Pancreas (tissue), 10 donors: ENCODE data around the gene CSMD2. TPM values are rescaled to one million over a fixed set of nuclear protein-coding genes. Genes with fewer than 3 reads are reported as not detected.

Experiments used
- ATAC-seq, 4 donors: fragments of 200-7000 bp; cut with Tn5 transposase; one replicate each; pipeline versions ENCODE4 v1.8.0 to v1.9.1; 2020; ENCODE audit warnings: mild to moderate bottlenecking in 4 of 4, moderate library complexity in 4 of 4
- DNase-seq, 6 donors: peaks; one replicate each; pipeline ENCODE4 v3.0.0-alpha.2; 2020
- FAIRE-seq: peaks from 2 replicates; lab custom pipeline; 2012; peaks lifted over from hg19 to GRCh38; lab: Jason Lieb, UNC
- H3K27ac ChIP-seq, 4 donors: fragments of 200-600 bp; sonication (generic); 1 replicate in 3 of 4; 2 replicates in 1 of 4; pipeline versions ENCODE4 v1.5.0 to v1.8.0; 2020
- H3K27me3 ChIP-seq, 4 donors: fragments of 200-600 bp; one replicate each; pipeline ENCODE4 v1.8.0; 2021
- H3K36me3 ChIP-seq, 3 donors: fragments of 200-600 bp; sonication (generic) in 1 of 3; one replicate each; pipeline versions ENCODE4 v1.5.0 to v1.8.0; 2020 to 2021
- H3K4me1 ChIP-seq, 3 donors: fragments of 200-600 bp; one replicate each; pipeline ENCODE4 v1.8.0; 2021
- H3K4me3 ChIP-seq, 4 donors: fragments of 200-600 bp; sonication (generic) in 2 of 4; one replicate each; pipeline versions ENCODE4 v1.5.0 to v1.8.0; 2020 to 2021
- H3K9me3 ChIP-seq, 4 donors: fragments of 200-600 bp; one replicate each; pipeline ENCODE4 v1.8.0; 2021
- WGBS, 2 donors: extraction: QIAGEN DNeasy Blood & Tissue Kit; methylation state at CpG; one replicate each; pipeline ENCODE4 v1.1.7; 2013; 5-methylcytosine and 5-hydroxymethylcytosine counted together
- intact Hi-C, 3 donors: fragments of 100-400 bp; cut with DNase I; formaldehyde crosslinking; loops; one replicate each; pipeline versions ENCODE4 v1.11.1 to v1.14.2; 2022
- polyA plus RNA-seq, 2 donors: library from polyadenylated mRNA; stranded (reverse); fragments of 200-250 nt; gene quantifications; one replicate each; pipeline ENCODE4 v1.2.3, GENCODE V29; 2013
- total RNA-seq, 6 donors: library from RNA; stranded (reverse); fragmentation: NEBNext Ultra II Directional in 4 of 6; extraction: Animal tissue kit (Norgen Biotek cat#: 25700) in 4 of 6; gene quantifications; one replicate each; pipeline versions ENCODE4 v1.2.1 to v1.2.4, GENCODE V29; 2021 to 2023
- TF ChIP-seq, protein P1 (sequence below), 4 donors: fragments of 200-600 bp; sonication (generic) in 3 of 4; IDR thresholded peaks; one replicate each; pipeline versions ENCODE4 v1.5.0 to v1.8.0; 2021; ENCODE audit warnings: antibody characterized with exemption in 4 of 4
- donor health status: healthy with polysubstance abuse.
- donor health status: DM: no; HTN: no; CAD: no; lungs with moderate emphysema.
- donor health status: DM: no; HTN: no; CAD: no.
- donor health status: control.
- donor health status: control.
- donor health status: Bipolar disorder and iron deficiency.
- donor health status: DM: yes; HTN: yes; CAD: no.
- donor health status: DM: no; HTN: no; CAD: no.
- donor health status: DM: no; HTN: no; CAD: no.
- donor health status: DM: yes; HTN: yes; CAD: no.

The CSMD2 gene
- total and polyA plus RNA-seq, 8 donors, result 0.04 to 2.0 (median 0.36) TPM

DNA sequence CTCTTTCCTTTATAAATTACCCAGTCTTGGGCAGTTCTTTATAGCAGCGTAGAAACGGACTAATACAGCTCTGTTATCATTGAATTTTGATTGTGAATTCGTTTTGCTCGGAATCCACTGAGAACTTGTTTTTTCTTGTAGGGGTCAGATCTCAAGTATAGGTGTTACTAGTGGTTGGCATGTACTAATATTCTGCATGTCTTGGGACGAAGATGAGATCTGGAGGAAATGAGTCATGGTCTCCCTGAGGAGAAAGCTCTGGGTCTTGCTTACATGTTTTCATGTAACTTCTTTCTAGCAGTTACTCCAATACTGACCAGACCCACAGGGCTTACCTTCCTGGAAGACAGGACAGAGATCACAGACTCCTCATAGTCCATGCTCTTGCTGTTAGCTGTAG is 662.3 kb downstream of the CSMD2 start:
- 67 to 68% methylated on average over 5 of the region's 5 CpGs for WGBS, 2 donors
- no peak overlapping the region for H3K27ac ChIP-seq
- no peaks in the 10 kb centered on the region for H3K27me3 ChIP-seq
- FAIRE-seq (no peak), DNase-seq (no peak), ATAC-seq (no peak)
- TF ChIP-seq, protein P1, sequence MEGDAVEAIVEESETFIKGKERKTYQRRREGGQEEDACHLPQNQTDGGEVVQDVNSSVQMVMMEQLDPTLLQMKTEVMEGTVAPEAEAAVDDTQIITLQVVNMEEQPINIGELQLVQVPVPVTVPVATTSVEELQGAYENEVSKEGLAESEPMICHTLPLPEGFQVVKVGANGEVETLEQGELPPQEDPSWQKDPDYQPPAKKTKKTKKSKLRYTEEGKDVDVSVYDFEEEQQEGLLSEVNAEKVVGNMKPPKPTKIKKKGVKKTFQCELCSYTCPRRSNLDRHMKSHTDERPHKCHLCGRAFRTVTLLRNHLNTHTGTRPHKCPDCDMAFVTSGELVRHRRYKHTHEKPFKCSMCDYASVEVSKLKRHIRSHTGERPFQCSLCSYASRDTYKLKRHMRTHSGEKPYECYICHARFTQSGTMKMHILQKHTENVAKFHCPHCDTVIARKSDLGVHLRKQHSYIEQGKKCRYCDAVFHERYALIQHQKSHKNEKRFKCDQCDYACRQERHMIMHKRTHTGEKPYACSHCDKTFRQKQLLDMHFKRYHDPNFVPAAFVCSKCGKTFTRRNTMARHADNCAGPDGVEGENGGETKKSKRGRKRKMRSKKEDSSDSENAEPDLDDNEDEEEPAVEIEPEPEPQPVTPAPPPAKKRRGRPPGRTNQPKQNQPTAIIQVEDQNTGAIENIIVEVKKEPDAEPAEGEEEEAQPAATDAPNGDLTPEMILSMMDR (IDR thresholded peaks at IDR 0.05), result no peak
- H3K4me3 ChIP-seq, result no peak overlapping the region
- no peaks in the 10 kb centered on the region for H3K9me3 ChIP-seq
- no peaks in the 10 kb centered on the region for H3K4me1 ChIP-seq
- no peaks in the 10 kb centered on the region for H3K36me3 ChIP-seq
- intact Hi-C loops, result no loop called here

DNA sequence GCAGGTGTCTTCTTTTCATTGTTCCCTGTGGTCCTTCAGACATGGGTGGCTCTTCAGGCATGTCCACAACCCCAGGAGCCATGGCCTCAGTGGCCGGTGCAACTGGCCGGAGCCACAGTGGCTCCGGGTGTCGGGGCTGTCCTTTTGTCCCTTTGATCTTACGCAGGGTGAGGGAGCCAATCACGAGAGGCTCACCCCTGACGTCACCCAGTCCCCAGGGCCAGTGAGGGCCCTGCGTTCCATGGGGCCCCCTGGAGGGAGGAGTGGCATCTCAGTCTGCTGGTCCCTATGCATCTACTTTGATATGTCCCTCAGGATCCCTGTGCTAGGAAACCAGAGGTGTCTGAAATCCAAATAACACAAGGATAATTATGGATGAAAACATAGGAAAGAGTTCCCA is 663.3 kb downstream of the CSMD2 start:
- Histone ChIP-seq H3K27ac (no peak overlapping the region), H3K4me1 (no peaks in the 10 kb centered on the region), H3K27me3 (no peaks in the 10 kb centered on the region), H3K4me3 (no peak overlapping the region), H3K9me3 (no peaks in the 10 kb centered on the region), H3K36me3 (no peaks in the 10 kb centered on the region)
- FAIRE-seq (no peak), DNase-seq (no peak), ATAC-seq (no peak)
- WGBS, 2 donors, result 92 to 94% methylated on average over 8 of the region's 8 CpGs
- intact Hi-C loops, result no loop called here
- TF ChIP-seq, protein P1 (IDR thresholded peaks at IDR 0.05), result no peak

DNA sequence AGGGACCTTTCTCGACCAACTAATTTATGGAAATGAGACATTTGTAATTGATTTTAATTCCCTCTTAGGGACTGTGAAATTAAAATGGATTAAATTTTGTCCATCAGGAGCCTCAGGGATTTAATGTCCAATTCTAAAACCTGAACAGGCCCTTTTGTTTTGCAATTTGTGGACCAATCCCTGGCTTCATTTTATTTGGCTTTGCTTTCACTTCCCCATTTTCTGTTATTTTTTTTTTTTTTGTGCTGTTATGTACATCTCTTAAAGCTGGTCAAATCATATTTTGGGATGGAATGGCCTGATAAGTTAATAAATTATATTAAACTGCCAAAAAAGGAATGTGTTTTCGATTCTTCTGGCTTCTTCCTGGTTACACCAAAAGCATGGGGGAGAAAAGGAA is 663.7 kb downstream of the CSMD2 start:
- H3K27me3 ChIP-seq, result no peaks in the 10 kb centered on the region
- intact Hi-C loops, result no loop called here
- no peaks in the 10 kb centered on the region for H3K4me1 ChIP-seq
- DNase-seq (no peak), FAIRE-seq (no peak), ATAC-seq (no peak)
- H3K36me3 ChIP-seq, result no peaks in the 10 kb centered on the region
- TF ChIP-seq, protein P1 (IDR thresholded peaks at IDR 0.05), result no peak
- H3K4me3 ChIP-seq, result no peak overlapping the region
- no peaks in the 10 kb centered on the region for H3K9me3 ChIP-seq
- no peak overlapping the region for H3K27ac ChIP-seq
- WGBS, 2 donors, result 91 to 100% methylated on average over 2 of the region's 2 CpGs

DNA sequence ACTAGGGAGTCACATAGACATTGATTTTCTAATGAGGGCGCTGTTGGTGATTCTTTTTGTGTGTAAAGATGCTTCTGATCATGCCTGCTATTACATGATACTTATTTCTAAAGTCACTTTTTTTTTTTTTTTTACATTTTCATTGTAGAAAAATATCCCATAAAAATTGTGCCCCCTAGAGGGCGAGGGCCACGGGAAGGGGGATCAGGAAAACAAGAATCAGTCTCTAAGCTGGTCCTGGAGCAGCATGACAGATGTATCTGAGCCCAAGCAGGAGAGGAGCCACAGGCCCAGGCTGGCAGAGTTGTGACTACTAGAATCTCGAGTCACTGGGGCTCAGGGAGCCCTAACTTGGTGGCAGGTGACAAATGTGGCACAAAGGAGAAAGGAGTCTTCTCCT is 664.5 kb downstream of the CSMD2 start:
- TF ChIP-seq, protein P1 (IDR thresholded peaks at IDR 0.05), result no peak
- Histone ChIP-seq H3K4me3 (no peak overlapping the region), H3K9me3 (no peaks in the 10 kb centered on the region), H3K36me3 (no peaks in the 10 kb centered on the region), H3K27me3 (no peaks in the 10 kb centered on the region), H3K27ac (no peak overlapping the region), H3K4me1 (no peaks in the 10 kb centered on the region)
- no peak for FAIRE-seq
- intact Hi-C loops, result no loop called here
- no peak for DNase-seq
- ATAC-seq, result no peak
- 75 to 78% methylated on average over 4 of the region's 4 CpGs for WGBS, 2 donors

DNA sequence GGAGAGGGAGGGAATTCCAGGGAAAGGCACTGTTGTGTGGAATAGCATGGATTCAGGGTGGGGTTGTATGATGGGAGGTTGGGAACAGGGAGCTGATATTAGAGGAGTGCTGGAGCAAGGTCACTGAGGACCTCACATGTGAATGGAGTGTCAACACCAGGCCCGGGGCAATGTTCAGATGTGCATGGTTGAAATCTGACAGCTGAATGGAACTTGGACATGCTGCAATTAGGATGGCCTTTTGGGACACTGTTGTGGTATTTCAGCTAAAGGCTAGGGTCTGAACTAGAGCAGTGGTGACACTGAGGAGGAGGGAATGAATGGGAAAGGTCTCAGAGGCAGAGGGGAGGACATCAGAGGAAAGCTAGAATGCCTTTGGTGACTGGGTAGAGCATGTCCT is 667.6 kb downstream of the CSMD2 start:
- H3K9me3 ChIP-seq, result no peaks in the 10 kb centered on the region
- no peak overlapping the region for H3K27ac ChIP-seq
- peaks cover 0 to 22% (median 0%) of the 10 kb centered on the region in 3 donors for H3K36me3 ChIP-seq
- TF ChIP-seq, protein P1 (IDR thresholded peaks at IDR 0.05), result no peak
- intact Hi-C loops, result no loop called here
- ATAC-seq, result no peak
- DNase-seq, result no peak
- FAIRE-seq, result no peak
- WGBS, 2 donors, result 92 to 100% methylated on average over 1 of the region's 1 CpG
- no peaks in the 10 kb centered on the region for H3K27me3 ChIP-seq
- no peaks in the 10 kb centered on the region for H3K4me1 ChIP-seq
- H3K4me3 ChIP-seq, result no peak overlapping the region
